Measurements from ENCODE around the gene DGCR2. TPM values are rescaled to one million over a fixed set of nuclear protein-coding genes. Genes with fewer than 3 reads are reported as not detected.

DGCR2 gene
- total and polyA plus RNA-seq, 2 of the 8 experiments (the other 6 are each of a cell fraction or from before 2014, with no cell fraction given): 42.3 to 62.2 TPM

DNA sequence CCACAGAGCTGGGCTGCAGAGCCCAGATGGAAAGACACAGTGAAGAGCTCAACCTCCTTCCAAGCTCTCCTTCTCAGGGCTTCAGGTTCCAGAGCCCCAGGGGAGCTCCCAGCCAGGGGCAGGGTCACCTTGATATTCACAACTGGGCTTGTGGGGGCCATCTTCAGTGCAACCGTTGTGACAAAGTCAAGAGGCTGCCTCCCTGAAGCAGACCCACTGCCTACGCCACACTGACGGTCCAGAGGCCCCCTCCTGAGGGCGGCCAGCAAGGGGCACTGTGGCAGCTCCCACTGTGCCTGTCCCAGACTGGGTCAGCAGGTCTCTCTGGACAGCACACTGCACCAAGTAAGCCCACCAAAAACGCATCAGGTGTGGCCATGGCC, 84.1 kb downstream of the DGCR2 start (continued):
- TF ChIP-seq, protein P1, sequence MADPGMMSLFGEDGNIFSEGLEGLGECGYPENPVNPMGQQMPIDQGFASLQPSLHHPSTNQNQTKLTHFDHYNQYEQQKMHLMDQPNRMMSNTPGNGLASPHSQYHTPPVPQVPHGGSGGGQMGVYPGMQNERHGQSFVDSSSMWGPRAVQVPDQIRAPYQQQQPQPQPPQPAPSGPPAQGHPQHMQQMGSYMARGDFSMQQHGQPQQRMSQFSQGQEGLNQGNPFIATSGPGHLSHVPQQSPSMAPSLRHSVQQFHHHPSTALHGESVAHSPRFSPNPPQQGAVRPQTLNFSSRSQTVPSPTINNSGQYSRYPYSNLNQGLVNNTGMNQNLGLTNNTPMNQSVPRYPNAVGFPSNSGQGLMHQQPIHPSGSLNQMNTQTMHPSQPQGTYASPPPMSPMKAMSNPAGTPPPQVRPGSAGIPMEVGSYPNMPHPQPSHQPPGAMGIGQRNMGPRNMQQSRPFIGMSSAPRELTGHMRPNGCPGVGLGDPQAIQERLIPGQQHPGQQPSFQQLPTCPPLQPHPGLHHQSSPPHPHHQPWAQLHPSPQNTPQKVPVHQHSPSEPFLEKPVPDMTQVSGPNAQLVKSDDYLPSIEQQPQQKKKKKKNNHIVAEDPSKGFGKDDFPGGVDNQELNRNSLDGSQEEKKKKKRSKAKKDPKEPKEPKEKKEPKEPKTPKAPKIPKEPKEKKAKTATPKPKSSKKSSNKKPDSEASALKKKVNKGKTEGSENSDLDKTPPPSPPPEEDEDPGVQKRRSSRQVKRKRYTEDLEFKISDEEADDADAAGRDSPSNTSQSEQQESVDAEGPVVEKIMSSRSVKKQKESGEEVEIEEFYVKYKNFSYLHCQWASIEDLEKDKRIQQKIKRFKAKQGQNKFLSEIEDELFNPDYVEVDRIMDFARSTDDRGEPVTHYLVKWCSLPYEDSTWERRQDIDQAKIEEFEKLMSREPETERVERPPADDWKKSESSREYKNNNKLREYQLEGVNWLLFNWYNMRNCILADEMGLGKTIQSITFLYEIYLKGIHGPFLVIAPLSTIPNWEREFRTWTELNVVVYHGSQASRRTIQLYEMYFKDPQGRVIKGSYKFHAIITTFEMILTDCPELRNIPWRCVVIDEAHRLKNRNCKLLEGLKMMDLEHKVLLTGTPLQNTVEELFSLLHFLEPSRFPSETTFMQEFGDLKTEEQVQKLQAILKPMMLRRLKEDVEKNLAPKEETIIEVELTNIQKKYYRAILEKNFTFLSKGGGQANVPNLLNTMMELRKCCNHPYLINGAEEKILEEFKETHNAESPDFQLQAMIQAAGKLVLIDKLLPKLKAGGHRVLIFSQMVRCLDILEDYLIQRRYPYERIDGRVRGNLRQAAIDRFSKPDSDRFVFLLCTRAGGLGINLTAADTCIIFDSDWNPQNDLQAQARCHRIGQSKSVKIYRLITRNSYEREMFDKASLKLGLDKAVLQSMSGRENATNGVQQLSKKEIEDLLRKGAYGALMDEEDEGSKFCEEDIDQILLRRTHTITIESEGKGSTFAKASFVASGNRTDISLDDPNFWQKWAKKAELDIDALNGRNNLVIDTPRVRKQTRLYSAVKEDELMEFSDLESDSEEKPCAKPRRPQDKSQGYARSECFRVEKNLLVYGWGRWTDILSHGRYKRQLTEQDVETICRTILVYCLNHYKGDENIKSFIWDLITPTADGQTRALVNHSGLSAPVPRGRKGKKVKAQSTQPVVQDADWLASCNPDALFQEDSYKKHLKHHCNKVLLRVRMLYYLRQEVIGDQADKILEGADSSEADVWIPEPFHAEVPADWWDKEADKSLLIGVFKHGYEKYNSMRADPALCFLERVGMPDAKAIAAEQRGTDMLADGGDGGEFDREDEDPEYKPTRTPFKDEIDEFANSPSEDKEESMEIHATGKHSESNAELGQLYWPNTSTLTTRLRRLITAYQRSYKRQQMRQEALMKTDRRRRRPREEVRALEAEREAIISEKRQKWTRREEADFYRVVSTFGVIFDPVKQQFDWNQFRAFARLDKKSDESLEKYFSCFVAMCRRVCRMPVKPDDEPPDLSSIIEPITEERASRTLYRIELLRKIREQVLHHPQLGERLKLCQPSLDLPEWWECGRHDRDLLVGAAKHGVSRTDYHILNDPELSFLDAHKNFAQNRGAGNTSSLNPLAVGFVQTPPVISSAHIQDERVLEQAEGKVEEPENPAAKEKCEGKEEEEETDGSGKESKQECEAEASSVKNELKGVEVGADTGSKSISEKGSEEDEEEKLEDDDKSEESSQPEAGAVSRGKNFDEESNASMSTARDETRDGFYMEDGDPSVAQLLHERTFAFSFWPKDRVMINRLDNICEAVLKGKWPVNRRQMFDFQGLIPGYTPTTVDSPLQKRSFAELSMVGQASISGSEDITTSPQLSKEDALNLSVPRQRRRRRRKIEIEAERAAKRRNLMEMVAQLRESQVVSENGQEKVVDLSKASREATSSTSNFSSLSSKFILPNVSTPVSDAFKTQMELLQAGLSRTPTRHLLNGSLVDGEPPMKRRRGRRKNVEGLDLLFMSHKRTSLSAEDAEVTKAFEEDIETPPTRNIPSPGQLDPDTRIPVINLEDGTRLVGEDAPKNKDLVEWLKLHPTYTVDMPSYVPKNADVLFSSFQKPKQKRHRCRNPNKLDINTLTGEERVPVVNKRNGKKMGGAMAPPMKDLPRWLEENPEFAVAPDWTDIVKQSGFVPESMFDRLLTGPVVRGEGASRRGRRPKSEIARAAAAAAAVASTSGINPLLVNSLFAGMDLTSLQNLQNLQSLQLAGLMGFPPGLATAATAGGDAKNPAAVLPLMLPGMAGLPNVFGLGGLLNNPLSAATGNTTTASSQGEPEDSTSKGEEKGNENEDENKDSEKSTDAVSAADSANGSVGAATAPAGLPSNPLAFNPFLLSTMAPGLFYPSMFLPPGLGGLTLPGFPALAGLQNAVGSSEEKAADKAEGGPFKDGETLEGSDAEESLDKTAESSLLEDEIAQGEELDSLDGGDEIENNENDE (IDR thresholded peaks at IDR 0.05; ENCODE audit: insufficient replicate concordance, low read length): no peak
- no peak for TF ChIP-seq EGR1 (IDR thresholded peaks at IDR 0.05; ENCODE audit: borderline replicate concordance, low read depth, low read length)

Measured in H1 (cell line).